ENCODE data around the gene AAK1.
"Not testable (repeated sequence)": the region's sequence is repeated elsewhere in the genome, so short reads cannot be mapped to it uniquely, and the experiment has no call there.

Gene AAK1

DNA sequence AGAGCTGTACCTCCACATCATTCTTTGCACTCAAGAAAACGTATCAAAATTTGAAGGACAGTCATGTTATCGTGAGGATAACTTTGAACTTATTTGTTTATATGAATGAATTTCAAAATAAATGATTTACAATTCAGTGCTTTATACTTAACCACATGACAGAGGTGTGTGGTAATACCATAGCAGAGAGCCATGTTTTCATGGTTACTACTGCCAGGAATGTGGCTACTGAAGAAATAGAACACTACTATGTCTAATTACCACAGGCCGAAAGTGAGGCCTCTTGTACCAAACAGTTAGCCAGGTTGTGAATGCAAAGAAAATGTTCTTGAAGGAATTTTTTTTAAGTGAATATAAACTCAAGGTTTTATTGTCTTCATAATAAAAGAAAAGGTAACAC is 49.2 kb downstream of the AAK1 start:
- no peak for DNase-seq

DNA sequence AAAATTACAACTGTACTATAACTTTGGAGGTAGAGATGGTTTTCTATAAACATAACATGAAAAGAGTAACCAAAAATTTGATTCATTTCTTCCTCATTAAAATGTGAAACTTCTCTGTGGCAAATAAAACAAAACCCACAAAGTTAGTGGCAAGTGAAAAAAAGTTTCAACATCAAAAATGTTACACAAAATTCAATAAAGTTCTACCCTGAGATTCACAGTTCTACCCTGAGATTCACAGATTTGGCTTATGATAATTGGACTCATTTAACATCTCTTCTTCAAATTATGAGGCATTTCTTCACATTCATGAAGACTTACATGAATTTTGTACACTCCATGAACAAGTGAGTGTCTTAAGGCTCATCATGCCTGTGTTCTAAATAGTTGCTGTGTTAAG is 51.0 kb downstream of the AAK1 start:
- no peak for DNase-seq

DNA sequence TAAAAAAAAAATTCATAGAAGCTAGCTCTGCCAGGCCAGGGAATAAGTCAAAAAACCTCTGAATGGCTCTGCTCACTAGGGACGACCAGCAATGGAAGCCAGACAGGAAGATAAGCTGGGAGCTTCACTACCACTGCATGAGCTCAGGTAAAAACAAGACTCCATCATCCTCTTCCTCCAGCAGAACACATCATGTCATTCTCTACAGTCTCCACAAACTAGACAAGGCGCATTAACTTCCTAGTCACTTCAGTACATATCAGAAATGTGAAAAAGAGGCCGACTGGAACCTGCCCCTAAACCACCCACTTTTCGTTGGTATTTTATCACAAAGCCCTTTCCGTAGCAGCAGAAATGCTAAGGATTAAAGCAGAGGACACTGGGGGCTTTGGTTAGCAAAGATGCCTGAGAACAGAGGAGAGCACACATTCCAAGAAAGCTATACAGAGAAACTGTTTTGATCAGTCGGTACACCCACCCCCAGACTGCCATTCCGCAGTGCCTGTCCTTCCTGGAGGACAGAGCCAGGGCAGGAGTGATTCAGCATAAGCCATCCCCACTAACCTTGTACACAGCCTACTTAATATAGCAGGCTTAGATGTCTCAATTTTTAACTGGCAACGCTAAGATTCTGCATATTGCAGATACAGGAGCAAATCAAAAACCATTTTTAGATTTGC is 53.4 kb downstream of the AAK1 start:
- DNase-seq = no peak

DNA sequence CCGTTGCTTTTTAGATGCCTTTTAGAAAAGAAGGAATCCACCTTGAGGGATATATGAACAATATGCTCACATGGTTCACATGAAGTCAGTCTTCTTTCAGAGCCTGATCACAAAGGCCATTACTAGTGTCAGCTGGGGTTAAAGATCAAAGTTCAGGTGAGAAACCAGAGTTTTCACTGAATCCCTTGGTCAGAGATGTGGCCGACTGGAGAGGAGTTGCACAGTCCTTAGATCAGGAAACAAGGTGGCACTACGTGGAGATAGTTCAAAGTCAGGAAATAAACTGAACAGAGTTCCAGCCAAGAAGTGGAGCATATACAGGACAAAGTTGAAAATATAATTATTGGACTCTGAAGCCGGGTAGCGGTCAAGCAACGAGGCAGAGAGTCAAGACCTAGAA is 54.6 kb downstream of the AAK1 start:
- no peak for DNase-seq

DNA sequence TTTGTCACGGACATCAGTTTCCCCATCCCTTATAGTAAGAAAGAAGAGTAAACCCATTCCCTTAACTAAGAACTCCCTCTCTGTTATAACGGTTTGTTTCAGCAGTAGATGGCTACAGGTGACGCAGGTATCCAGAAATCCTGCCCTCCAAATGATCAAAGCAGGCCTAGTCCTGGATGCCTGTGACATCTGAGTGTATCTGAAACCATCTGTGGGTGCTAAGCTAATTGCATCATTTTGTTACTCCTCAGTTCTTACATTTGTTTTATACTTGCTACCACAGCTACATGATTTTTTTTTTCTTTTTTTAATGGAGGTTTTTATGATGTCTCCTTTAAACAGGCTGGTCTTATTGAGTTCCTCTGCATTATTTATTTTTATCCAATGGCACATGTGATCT is 55.1 kb downstream of the AAK1 start:
- no peak for DNase-seq

DNA sequence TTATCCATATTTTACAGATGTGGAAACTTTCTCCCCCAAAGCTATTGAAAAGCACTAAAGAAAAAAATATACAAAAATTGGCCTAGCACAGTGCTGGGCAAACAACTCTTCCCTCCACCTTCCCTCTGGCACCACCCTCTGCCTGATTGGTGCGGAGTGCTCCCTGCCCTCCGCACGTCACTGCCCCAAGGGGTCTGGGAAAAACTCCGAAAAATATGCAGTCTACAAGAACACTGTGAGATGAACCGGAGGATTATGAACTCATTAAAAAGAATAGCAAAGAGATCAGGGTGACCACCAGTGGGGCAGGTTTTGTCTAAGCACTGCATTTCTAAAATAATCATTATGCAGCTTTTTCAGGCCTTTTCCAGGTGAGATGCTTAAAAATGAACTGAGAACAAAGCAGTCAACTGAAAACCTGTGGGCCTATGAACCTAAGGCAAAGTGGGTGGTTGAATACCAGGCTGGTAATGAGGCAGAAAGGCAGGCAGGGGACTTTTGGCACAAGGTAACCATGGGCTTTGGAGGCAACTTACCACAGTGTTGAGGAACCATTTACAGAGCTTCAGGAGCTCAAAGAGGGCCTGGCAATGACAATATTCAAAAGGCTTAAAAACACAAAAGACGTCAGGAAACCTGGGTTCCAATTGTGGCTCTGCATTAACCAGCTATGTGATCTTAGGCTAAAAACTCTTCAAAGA is 57.5 kb downstream of the AAK1 start:
- DNase-seq = no peak

DNA sequence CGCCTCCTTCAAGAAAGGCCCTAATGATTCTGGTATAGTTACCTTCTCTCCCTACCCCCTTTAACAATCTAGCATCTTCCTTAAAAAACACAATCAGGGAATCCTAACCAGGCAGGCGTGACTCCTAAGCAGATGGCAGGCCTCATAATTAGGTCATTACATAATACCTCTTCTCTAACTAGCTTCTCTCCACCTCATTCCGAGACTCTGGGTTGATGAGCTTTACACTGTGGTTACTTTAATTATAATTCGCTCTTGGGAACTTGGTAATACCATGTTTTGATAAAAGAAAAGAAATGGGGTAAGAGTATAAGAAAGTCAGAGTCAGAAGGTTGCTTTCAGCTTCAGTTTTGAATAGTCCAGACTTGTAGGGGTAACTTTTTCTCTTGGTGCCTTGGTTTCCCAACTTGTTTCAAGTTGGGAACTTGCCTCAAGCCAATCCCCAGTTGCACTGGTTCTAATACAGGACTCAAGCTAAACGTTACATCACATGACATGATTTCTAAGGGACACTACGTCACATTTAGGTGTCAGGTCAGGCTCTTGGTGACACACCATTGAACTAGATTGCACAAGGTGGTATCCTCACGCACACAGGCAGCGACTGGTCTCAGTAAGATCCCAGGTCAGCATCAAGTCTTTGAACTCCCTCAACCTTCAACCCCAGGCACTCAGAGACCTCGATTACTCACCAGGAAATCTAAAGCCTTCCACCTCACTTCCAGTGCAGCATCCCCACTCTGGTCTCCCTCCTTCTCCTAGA is 59.2 kb downstream of the AAK1 start:
- no peak for DNase-seq

DNA sequence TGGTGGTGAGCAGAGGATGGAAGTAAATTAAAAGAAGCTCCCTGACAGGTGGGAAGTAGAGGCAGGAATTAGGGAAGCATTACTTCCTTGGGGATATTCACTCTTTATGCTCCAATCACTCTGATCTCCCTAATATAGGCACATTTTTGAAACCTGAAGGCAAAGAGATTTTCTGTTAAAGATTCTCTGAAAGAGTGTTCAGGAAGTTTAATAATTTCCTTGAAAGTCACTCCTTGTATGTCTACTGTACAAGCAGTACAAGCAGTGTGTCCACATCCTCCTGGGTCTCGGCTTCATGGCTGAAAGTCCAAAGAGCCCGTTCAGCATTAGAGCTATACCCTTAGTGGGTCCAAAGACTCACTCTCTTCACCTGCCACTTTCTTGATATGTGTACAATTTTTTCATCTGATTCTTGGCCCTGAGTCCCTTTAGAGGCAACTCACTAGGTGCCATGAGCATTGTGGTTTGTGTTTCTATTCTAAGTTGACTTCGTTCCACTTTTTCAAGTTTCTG is 60.2 kb downstream of the AAK1 start:
- no peak for DNase-seq

DNA sequence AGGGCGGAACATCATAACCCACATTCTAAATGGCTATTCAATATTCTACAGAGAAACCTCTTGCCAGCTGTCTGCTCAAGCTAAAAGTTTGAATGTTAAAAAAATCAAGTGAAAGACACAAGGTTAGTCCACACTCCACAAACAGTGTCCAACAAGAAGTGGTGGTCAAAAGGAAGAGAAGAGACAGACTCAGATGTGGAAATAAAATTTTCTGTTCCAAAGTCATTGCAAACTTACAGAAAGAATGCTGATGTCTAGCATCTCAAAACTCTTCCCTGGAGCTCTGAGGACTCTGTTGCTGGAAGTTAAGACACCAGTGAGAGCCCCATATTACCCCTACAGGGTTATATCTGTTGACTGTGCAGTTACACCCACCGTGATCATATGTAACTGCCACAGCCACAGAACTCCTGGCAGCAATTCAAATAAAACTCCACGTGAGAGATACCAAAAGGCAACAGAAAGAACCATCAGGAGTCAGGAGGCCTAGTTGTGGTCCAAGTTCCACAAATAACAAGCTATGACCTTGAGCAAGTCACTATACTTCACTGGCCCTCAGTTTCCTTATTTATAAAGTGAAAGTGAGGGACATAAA is 60.9 kb downstream of the AAK1 start:
- DNase-seq = peak; percentile 17 to 25

DNA sequence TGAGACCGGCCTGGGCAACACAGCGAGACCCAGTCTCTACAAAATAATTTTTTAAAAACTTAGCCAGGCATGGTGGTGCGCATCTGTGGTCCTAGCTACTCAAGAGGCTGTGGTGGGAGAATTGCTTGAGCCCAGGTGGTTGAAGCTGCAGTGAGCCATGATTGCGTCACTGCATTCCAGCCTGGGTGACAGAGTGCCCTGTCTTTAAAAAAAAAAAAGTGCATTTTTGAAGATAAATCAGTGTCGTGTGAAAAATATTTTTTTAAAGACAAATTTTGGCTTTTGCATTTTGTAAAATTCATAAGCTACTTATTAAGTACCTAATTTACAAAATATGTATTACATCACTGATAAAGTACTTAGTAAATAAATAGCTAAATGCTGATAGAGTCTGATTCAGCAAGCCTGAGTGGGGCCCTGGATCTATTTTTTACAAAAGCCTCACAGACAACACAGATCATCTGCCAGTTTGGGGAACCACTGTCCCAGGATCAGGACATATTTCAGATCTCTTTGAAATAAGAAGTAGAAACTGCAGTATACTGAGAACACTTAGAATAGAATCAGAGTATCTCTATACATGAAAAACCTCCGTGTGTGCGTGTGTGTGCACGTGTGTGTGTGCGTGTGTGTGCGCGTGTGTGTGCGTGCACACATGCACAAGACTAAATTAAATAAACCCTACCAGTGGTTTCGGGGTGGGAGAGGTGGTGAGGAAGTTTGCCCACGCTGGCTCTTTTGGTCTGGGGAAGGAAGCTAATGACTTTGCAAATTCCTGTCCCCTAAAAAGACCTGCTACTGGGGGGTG is 61.6 kb downstream of the AAK1 start:
- peak; percentile 25 to 44 for DNase-seq

DNA sequence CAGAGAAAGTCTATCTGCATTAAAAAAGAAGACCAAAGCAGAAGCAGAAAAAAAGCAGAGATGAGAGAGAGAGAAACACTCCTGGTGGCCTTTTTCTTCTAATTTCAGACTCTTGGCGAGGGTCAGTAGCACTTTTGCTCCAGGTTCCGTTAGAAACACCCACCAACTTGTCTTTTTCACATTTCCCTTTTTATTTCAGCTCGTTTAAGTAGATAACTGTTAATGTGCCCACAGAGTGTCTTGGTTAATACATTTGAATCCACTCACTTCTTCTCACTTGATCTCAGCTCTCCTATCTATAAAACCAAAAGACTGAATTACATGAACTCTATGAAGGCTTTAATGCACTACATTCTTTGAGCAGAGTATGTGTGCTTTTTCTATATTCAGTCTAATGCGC is 63.1 kb downstream of the AAK1 start:
- DNase-seq = no peak

DNA sequence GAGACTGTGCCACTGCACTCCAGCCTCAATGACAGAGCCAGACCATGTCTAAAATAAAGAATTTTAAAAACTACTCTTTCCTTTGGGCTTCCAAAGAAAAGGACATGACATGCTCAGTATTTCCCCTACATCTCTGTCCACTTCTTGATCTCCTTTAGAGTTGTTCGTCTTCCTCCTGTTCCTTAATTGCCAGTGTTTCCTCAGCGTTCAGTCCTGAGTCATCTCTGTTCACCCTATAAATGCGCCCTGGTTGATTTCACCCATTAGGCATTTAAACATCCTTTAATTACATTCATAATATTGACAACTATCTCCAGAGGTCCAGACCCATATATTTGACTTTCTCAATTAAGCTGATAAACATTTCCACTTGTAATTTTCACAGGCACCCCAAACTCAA is 64.0 kb downstream of the AAK1 start:
- no peak for DNase-seq

DNA sequence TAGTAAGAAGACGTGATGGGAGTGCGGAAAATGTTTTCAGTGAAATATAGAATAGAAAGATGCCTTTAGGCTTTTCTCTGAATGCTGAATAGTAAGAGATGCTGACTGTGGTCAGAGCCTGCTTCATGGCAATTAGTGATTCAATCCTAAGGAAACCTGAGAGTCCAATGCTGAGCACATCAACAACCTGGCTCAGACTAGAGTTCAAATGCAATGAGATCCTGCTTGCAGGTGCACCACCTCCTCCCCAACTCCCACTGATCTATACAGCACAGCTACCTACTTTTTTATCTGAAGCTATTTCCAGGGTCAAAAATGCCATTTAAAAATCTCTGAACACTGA is 65.4 kb downstream of the AAK1 start:
- no peak for DNase-seq

DNA sequence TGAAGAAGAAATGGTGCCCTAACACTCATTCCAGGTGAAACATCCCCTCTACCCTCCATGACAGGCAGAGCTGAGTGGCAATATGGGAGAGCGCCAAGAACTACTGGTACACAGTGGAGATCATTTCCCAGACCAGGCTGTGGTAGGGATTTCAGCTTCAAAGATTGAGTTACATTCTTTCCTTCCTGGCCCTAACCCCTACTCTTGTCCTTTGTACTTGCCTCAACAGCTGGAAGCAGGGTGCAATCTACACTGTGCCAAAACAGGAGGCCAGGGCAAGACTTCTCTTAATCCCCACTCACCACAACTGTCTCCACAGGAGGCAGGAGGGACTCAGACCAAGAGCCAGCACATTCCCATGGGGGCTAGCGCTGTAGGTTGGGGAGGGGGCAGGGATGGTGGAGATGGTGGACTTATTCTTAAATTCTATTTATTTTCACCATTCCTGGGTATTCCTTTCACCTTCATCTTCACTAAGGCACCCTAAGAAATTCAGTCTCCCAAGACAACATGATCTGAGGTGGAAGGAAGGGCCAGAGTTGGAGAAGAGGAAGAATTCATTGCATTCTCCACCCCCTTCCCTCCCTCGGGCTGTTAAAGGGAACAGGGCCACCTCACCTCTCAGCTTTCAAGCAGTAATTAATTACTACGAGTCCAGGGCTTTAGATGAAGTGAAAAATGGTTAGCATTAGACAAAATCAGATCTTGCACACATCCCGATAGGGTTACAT is 65.9 kb downstream of the AAK1 start:
- DNase-seq = no peak

DNA sequence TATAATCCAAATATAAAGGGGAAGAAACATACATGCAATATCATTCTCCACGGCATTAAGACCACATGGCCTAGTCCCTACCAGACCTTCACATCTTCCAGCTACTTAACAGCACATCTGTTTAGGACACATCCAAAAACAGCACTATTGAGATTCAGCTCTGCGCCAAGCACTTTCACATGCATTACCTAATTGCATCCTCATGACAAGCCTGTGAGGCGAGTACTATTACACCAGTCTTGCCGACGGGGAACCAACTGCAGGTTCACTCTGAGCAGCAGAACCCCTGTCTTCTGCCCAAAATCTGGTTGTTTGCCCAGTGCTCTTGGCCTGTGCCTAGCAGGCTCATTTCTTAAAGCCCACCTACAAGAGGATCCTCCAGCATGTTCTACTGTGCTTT is 66.7 kb downstream of the AAK1 start:
- no peak for DNase-seq

DNA sequence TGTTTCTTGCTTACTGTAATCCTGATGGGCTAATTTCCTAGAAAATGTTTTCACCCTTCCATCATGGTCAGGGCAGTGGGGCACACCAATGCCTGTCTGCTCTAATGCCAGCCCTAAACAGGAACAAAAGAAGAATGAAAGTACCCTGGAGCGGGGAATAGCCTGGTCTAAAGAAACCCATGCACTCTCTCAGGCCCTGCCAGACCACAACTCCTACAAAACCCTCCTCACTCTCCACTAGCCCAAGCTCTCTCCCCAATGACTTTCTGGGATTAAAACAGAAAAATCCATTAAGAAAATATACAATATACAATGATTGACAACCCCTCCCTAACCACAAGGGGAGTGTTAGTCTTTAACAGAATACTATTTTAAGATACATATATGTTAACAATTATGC is 67.6 kb downstream of the AAK1 start:
- no peak for DNase-seq

DNA sequence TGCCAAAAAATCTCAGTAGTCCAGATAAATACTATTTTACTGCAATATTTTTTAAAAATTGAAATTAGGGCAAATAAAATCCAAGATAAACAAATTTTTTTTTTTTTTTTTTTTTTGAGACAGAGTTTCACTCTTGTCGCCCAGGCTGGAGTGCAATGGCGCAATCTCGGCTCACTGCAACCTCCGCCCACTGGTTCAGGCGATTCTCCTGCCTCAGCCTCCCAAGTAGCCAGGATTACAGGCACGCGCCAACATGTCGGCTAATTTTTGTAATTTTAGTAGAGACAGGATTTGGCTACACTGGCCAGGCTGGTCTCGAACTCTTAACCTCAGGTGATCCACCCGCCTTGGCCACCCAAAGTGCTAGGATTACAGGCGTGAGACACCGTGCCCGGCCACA is 68.2 kb downstream of the AAK1 start:
- DNase-seq = not testable (repeated sequence)

DNA sequence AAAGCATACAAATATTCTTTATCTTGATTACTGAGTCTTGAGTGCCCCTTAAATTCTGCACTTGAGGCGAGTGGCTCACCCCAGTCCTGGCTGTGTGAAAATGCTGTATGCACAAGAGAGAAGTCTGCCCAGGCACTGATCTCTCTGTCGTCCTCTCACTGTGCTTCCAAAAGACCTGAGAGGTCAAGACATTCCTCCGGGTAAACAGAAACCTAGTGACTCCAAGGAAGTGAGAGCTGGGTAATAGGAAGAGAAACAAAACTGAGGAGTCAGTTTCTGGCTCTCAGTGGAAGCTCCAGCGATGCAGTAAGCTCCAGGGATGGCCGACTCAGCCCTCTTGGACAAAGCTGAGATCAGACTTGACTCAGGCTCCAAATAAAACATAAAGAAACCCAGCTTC is 70.9 kb downstream of the AAK1 start:
- DNase-seq = no peak

DNA sequence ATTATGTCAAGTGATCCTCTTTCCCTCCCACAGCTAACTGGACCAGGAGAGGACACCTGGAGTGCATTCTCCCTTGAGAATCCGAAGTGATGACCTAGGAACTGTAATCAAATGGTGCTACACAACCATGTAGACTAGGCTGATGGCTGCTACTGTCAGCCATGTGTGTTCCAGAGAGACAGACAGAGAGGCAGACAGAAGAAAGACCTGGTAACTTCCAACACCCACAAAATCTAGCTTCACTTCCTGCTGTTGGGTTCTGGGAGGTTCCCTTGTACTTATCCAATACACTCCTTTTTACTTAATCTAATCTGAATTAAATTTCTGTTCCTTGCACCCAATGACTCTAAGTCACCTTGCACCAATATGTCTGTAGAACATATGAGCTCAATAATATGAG is 72.3 kb downstream of the AAK1 start:
- DNase-seq = no peak

DNA sequence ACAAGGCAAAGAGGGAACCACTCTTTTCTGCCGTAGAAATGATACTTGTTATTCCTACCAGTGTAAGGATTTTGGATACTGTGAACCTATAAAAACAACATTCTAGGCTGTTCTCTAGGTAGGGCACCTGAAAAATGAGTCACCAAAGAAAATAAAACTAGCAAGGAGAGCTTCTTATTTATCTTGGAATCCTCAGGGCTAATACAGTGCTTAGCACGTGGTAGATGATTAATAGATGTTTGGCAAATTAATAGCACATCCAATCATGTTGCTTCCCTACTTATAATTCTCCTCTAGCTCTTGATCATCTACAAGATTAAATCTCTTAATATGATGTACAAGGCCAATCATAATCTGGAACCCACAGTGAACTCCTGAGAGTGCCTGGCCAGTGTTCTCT is 73.1 kb downstream of the AAK1 start:
- DNase-seq = no peak

DNA sequence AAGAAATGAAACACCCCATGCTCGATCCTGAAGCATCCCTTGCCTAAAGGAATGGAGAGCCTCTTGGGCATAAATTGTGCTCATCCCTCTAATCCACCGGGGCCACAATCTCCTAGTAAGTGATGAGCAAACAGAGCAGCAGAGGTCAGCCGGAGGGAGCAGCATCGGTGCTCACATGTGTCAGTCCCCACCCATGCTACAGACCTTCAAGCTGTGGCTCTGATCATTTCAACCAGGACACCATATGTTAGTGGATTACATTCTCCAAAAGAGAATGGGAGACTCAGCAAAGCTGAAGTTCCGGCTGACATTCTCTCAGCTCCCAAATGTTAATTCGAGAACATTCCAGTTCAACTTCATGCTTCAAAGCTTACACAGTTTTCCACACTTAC is 75.6 kb downstream of the AAK1 start:
- no peak for DNase-seq
